Naive B cell (primary cell): Measurements from ENCODE around the gene ABHD8. TPM values are rescaled to one million over a fixed set of nuclear protein-coding genes. Genes with fewer than 3 reads are reported as not detected.

Experiments
- ATAC-seq, 2 donors: fragments of 150-1000 bp; cut with Tn5 transposase; 2 replicates each; pipeline ENCODE4 v1.10.0; 2021; ENCODE audit warnings: low read depth in 2 of 2, mild to moderate bottlenecking in 2 of 2, moderate library complexity in 2 of 2
- DNase-seq: peaks from one replicate; pipeline ENCODE4 v3.0.0; 2022
- H3K27ac Mint-ChIP-seq, 6 donors: one replicate each; pipeline ENCODE4 v1.8.0; 2020 to 2022; ENCODE audit warnings: mild to moderate bottlenecking in 6 of 6, mixed read lengths in 6 of 6, moderate library complexity in 5 of 6, inconsistent platforms in 2 of 6
- H3K27me3 Mint-ChIP-seq, 3 donors: one replicate each; pipeline ENCODE4 v1.8.0; 2021 to 2022; ENCODE audit warnings: mixed read lengths in 3 of 3, mild to moderate bottlenecking in 1 of 3
- H3K36me3 Mint-ChIP-seq, 2 donors: one replicate each; pipeline ENCODE4 v1.8.0; 2020 to 2022; ENCODE audit warnings: mixed read lengths in 2 of 2, inconsistent platforms in 1 of 2, mild to moderate bottlenecking in 1 of 2
- H3K4me1 Mint-ChIP-seq, 3 donors: one replicate each; pipeline ENCODE4 v1.8.0; 2020 to 2022; ENCODE audit warnings: mixed read lengths in 3 of 3, inconsistent platforms in 1 of 3, mild to moderate bottlenecking in 1 of 3, moderate library complexity in 1 of 3
- H3K4me3 Mint-ChIP-seq, 8 donors: one replicate each; pipeline ENCODE4 v1.8.0; 2020 to 2022; ENCODE audit warnings: mild to moderate bottlenecking in 8 of 8, mixed read lengths in 8 of 8, moderate library complexity in 8 of 8, inconsistent platforms in 2 of 8
- H3K9me3 Mint-ChIP-seq, 7 donors: one replicate each; pipeline ENCODE4 v1.8.0; 2020 to 2022; ENCODE audit warnings: mixed read lengths in 7 of 7, mild to moderate bottlenecking in 5 of 7, inconsistent platforms in 2 of 7, moderate library complexity in 1 of 7
- polyA plus RNA-seq, 6 donors: library from polyadenylated mRNA; unstranded; fragments of 300-500 nt; fragmentation: Illumina TruSeq; gene quantifications; one replicate each; pipeline ENCODE4 v1.2.3, GENCODE V29; 2021; ENCODE audit warnings: low read depth in 6 of 6

The ABHD8 gene
- polyA plus RNA-seq, 6 donors from 2014 or later, result 6.4 to 8.6 (median 7.4) TPM

GRCh38 chr19:17329366-17330261 is 26.4 kb upstream of the ABHD8 start:
- Mint-ChIP-seq H3K27me3 (peaks cover 0 to 21% (median 16%) of the 10 kb centered on the region in 3 donors), H3K27ac (no peak overlapping the region), H3K9me3 (no peaks in the 10 kb centered on the region), H3K4me1 (peaks cover 16 to 20% (median 17%) of the 10 kb centered on the region in 3 donors), H3K4me3 (peak overlapping the region; percentile 42 to 84 (median 66)), H3K36me3 (no peaks in the 10 kb centered on the region)
- no peak for DNase-seq
- no peak for ATAC-seq

GRCh38 chr19:17328517-17329365 is 25.5 kb upstream of the ABHD8 start:
- Mint-ChIP-seq H3K27me3 (peaks cover 0 to 17% (median 11%) of the 10 kb centered on the region in 3 donors), H3K36me3 (no peaks in the 10 kb centered on the region), H3K27ac (peak overlapping the region in 1 of 6 donors; percentile 24), H3K4me1 (peaks cover 8 to 14% (median 14%) of the 10 kb centered on the region in 3 donors), H3K9me3 (no peaks in the 10 kb centered on the region), H3K4me3 (peak overlapping the region in 7 of 8 donors; percentile 64 to 86 (median 81))
- ATAC-seq (peak; percentile 33 to 34), DNase-seq (peak; percentile 38)

GRCh38 chr19:17327654-17328516 is 24.7 kb upstream of the ABHD8 start:
- Mint-ChIP-seq H3K4me1 (peaks cover 6 to 16% (median 12%) of the 10 kb centered on the region in 3 donors), H3K9me3 (no peaks in the 10 kb centered on the region), H3K27ac (peak overlapping the region in 1 of 6 donors; percentile 24), H3K27me3 (peaks cover 0 to 14% (median 8%) of the 10 kb centered on the region in 3 donors), H3K4me3 (peak overlapping the region; percentile 70 to 92 (median 82)), H3K36me3 (no peaks in the 10 kb centered on the region)
- DNase-seq (peak; percentile 55), ATAC-seq (peak; percentile 82 to 83)

- H3K27me3 Mint-ChIP-seq, result peaks cover 0 to 10% (median 8%) of the 10 kb centered on the region in 3 donors
- H3K9me3 Mint-ChIP-seq, result no peaks in the 10 kb centered on the region
- no peak for ATAC-seq
- peaks cover 6 to 20% (median 19%) of the 10 kb centered on the region in 3 donors for H3K4me1 Mint-ChIP-seq
- peak overlapping the region in 1 of 6 donors; percentile 84 for H3K27ac Mint-ChIP-seq
- peak overlapping the region in 5 of 8 donors; percentile 32 to 92 (median 64) for H3K4me3 Mint-ChIP-seq
- no peak for DNase-seq
- peaks cover 0 to 5% of the 10 kb centered on the region in 2 donors for H3K36me3 Mint-ChIP-seq
Observed at GRCh38 chr19:17327068-17327653, 23.9 kb upstream of the ABHD8 start.

GRCh38 chr19:17326595-17326966 is 23.4 kb upstream of the ABHD8 start:
- no peak overlapping the region for H3K27ac Mint-ChIP-seq
- ATAC-seq (no peak), DNase-seq (no peak)
- H3K9me3 Mint-ChIP-seq, result no peaks in the 10 kb centered on the region
- H3K27me3 Mint-ChIP-seq, result peaks cover 0 to 10% (median 8%) of the 10 kb centered on the region in 3 donors
- peaks cover 6 to 20% (median 20%) of the 10 kb centered on the region in 3 donors for H3K4me1 Mint-ChIP-seq
- H3K36me3 Mint-ChIP-seq, result peaks cover 0 to 7% of the 10 kb centered on the region in 2 donors
- H3K4me3 Mint-ChIP-seq, result peak overlapping the region in 5 of 8 donors; percentile 15 to 65 (median 49)

GRCh38 chr19:17325881-17326594 is 22.8 kb upstream of the ABHD8 start:
- ATAC-seq, result no peak
- no peak overlapping the region for H3K27ac Mint-ChIP-seq
- peak overlapping the region in 4 of 8 donors; percentile 12 to 59 (median 32) for H3K4me3 Mint-ChIP-seq
- H3K4me1 Mint-ChIP-seq, result peaks cover 6 to 20% (median 20%) of the 10 kb centered on the region in 3 donors
- H3K27me3 Mint-ChIP-seq, result peaks cover 0 to 8% (median 8%) of the 10 kb centered on the region in 3 donors
- DNase-seq, result no peak
- H3K9me3 Mint-ChIP-seq, result no peaks in the 10 kb centered on the region
- H3K36me3 Mint-ChIP-seq, result peaks cover 0 to 7% of the 10 kb centered on the region in 2 donors

GRCh38 chr19:17325133-17325532 is 21.9 kb upstream of the ABHD8 start:
- H3K4me3 Mint-ChIP-seq, result peak overlapping the region in 1 of 8 donors; percentile 2
- H3K36me3 Mint-ChIP-seq, result peaks cover 2 to 10% of the 10 kb centered on the region in 2 donors
- ATAC-seq, result no peak
- H3K27me3 Mint-ChIP-seq, result no peaks in the 10 kb centered on the region
- H3K27ac Mint-ChIP-seq, result no peak overlapping the region
- H3K9me3 Mint-ChIP-seq, result no peaks in the 10 kb centered on the region
- DNase-seq, result no peak
- H3K4me1 Mint-ChIP-seq, result peaks cover 6 to 16% (median 15%) of the 10 kb centered on the region in 3 donors

- Mint-ChIP-seq H3K4me1 (peaks cover 6 to 13% (median 11%) of the 10 kb centered on the region in 3 donors), H3K27ac (no peak overlapping the region), H3K36me3 (peaks cover 8 to 14% of the 10 kb centered on the region in 2 donors), H3K9me3 (no peaks in the 10 kb centered on the region), H3K4me3 (no peak overlapping the region), H3K27me3 (no peaks in the 10 kb centered on the region)
- ATAC-seq (no peak), DNase-seq (no peak)
Observed at GRCh38 chr19:17324357-17325114, 21.3 kb upstream of the ABHD8 start.

- Mint-ChIP-seq H3K36me3 (peaks cover 8 to 14% of the 10 kb centered on the region in 2 donors), H3K27me3 (no peaks in the 10 kb centered on the region), H3K4me3 (peak overlapping the region in 1 of 8 donors; percentile 26), H3K9me3 (no peaks in the 10 kb centered on the region), H3K27ac (peak overlapping the region in 1 of 6 donors; percentile 7), H3K4me1 (peaks cover under 1 to 12% (median 11%) of the 10 kb centered on the region in 3 donors)
- DNase-seq (no peak), ATAC-seq (no peak)
Observed at GRCh38 chr19:17323964-17324332, 20.7 kb upstream of the ABHD8 start.

GRCh38 chr19:17323300-17323963 is 20.2 kb upstream of the ABHD8 start:
- Mint-ChIP-seq H3K9me3 (no peaks in the 10 kb centered on the region), H3K4me3 (peak overlapping the region in 3 of 8 donors; percentile 47 to 77 (median 63)), H3K36me3 (peaks cover 8 to 14% of the 10 kb centered on the region in 2 donors), H3K27ac (peak overlapping the region in 1 of 6 donors; percentile 81), H3K4me1 (peaks cover 0 to 12% (median 11%) of the 10 kb centered on the region in 3 donors), H3K27me3 (no peaks in the 10 kb centered on the region)
- no peak for DNase-seq
- no peak for ATAC-seq

- H3K4me3 Mint-ChIP-seq, result peak overlapping the region in 3 of 8 donors; percentile 47 to 77 (median 63)
- ATAC-seq, result no peak
Observed at GRCh38 chr19:17322854-17323253, 19.6 kb upstream of the ABHD8 start.

More at GRCh38 chr19:17322854-17323253, 19.6 kb upstream of the ABHD8 start:
- Mint-ChIP-seq H3K9me3 (no peaks in the 10 kb centered on the region), H3K4me1 (peaks cover 0 to 11% (median 9%) of the 10 kb centered on the region in 3 donors), H3K27ac (no peak overlapping the region), H3K27me3 (no peaks in the 10 kb centered on the region), H3K36me3 (peaks cover 8 to 14% of the 10 kb centered on the region in 2 donors)
- no peak for DNase-seq
